CD4-positive, alpha-beta T cell treated with Interferon gamma for 1 hour (primary cell): ENCODE data around the gene ADNP.

Experiments used
- DNase-seq: peaks from one replicate; pipeline ENCODE4 v3.0.0-alpha.2; 2020

ADNP gene

DNA sequence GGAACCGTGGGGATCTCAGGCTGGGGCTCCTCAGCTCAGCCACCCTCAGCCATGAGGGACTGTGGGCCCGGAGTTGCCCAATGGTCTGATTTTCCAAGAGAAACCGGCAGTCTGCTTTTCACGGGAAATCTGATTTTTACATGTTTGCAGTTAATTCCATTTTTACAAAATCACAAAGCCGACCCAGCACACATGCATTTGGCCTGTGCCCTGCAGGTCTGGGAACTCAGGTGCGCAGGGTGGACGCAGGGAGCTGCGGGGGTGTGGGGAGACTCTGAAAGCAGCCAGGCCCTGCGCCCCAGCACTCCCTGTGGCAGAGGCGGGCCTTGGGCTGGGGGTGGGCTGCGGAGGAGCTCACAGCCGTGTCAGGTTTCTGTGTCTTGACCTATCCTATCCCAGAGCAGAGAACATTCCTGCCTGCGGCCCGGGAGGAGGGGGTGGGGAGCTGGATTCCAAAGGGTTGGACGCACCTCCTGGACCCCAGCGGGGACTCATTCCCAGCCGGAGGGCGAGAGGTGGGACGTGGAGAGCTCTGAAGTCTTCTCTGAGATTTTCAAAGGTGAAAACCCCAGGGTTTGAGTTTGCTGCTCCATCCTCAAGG is 60.6 kb downstream of the ADNP start:
- DNase-seq: no peak

DNA sequence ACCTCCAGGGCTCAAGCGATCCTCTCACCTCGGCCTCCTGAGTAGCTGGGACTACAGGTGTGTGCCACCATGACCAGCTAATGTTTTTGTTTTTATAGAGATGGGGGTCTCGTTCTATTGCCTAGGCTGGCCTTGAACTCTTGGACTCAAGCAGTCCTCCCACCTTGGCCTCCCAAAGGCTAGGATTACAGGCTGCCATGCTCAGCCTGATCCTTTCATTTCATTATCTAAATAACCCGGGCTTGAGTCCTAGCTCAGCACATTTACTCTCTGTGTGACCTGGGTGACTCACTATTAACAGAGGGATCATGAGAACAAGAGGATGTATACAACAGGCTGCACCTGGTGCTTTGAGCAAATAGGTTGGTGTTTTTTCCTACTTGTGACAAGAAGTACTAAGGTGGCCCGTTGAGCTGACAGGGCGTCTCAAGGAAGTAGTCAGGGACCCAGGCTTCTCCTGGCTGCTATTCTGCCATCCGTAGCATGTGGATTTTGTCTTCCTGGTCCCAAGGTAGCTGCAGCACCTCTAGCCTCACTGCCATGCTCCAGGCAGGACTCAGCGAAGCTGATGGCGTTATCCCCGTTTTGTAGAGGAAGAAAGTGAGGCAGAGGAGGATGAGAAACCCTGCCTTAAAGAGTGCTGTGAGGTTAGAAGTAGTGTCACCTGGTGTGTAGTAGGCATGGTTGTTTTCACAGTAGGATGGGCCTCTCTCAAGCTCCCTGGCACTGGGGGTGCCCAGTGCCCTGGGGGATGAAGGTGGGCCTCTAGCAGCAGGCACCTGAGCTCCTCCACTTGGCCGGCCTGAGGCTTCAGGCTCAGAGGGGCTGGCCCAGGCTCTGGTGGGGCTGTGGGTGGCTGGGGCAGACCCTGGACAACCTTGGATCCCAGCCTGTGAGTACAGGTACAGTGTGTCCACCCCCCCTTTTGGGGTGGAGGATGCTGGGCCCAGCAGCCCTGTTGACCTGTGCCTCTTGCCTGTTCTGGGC is 62.4 kb downstream of the ADNP start:
- no peak for DNase-seq

DNA sequence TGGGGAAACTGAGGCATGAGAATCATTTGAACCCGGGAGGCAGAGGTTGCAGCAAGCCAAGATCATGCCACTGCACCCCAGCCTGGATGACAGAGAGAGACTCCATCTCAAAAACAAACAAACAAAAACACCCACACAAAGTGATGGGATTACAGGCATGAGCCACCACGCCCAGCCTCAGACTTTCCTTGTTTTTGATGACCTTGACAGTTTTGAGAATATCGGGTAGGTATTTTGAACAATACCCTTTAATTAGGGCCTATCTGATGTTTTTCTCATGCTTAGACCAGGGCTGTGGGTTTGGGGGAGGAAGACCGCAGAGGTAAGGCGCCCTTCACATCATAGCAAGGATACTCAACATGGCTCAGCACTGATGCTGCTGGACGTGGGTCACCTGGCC is 63.4 kb downstream of the ADNP start:
- no peak for DNase-seq

DNA sequence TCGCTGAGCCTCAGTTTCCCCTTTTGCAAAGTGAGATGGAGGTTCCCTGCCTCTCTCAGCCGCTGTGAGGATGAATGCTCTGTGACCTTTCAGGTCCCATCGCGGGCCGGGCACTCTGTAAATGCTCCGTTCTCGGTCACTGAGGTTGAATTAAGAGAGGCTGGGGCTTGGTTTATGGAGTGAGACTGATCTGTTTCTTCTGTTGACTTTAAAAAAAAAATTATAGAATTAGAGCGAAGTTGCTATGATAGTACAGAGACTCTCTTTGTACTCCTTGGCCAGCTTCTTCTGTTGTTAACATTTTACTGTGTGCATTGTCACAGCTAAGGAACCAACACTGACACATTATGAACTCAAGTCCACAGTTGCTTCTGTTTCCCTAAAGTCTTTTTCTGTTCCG is 64.4 kb downstream of the ADNP start:
- no peak for DNase-seq

DNA sequence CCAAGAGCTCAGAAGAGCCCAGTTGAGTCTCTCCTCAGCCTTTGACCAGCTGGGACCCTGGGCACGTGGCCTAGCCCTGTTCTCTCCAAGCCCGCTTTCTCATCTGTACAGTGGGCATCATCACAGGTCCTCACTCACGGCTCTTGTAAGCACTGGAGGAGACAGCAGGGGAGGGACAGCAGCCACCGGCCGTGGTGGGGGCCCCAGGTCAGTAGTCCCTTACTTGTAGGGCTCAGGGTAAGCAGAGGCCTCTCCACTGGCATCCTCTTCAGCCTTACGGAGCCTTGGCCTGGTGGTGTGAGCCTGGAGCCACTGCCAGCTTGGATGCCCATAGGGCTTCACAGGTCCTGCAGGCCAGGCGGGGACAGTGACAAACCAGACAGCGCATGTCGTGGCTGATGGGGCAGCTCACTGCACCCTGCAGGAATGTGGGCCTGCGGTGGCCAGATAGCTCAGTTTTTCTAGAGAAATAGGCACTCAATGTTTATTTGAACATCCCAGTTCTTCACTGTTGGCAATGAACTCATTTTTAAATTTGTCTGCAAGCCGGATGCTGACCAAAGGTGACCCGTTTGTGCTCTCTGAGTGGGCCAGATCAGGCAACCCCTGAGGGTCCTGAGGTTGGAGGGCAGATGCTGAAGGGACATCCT is 65.1 kb downstream of the ADNP start:
- no peak for DNase-seq

DNA sequence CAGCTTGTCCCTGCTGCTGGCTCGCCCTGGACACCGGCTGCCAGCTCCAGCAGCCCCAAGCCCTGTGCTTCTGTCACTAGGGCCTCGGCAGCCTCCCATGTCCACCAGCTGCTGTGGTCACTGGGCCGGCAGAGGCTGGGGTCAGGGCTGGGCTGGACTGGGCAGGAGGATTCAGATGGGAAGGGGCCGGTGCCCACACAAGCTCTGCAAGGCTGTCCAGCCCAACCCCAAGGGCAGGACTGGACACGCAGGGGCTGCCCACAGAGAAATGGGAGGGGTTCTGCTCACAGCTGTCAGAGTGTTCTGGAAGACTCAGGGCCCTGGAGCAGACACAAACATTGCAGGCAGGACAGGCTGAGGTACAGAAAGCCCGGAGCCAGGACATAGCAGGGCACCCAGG is 65.6 kb downstream of the ADNP start:
- no peak for DNase-seq

DNA sequence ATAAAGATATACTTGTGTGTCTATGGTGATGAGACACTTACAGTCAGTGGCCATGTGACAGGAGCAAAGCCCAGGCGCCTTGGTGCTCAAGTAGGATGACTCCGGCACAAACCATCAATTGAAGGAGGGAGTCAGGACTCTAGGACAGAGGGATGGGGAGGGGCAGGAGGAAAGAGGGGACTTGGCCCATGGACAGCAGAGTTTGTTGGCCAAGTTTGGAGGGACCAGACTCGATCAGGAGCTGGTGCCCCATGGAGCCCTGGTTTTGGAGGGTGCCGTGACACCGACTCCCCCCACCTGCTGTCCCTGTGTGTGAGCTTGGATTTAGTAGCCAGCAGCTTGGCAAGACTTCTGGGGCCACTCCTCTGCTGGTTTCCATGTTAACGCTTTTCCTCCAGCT is 66.1 kb downstream of the ADNP start:
- no peak for DNase-seq

DNA sequence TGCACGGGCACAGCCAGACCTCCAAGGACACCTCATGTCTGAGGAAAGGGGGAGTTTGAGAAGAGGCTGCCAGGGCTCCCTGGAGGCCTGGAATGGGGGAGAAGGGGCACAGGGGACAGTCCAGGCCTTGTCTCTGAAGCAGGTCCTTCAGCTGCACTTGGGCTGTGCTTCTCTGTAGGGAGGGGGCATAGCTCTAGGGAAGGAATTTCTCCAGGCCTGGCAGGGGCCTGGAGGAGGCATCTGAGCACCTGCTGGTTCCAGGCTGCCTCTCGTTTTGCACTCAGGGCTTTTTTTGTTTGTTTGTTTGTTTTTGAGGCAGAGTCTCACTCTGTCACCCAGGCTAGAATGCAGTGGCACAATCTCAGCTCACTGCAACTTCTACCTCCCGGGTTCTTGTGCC is 68.7 kb downstream of the ADNP start:
- DNase-seq: no peak

DNA sequence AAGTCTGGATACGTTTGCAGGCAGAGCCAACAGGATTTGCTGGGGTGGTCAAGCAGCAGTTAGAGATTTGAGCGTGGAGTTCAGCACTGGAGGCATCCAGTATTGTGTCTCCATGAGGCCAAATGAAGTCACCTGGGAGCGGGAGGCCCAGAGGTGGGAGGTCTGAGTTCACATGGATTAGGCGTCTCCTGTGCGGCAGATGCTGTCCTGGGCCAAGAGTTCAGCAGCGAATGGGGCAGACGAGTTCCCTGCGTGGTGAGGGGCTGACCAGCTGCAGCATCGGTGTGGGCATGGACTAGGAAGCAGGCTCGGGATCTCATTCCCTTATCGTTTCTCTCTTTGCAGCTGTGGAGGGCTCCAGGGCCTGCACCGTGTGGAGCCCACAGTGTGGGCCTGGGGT is 70.2 kb downstream of the ADNP start:
- DNase-seq: no peak

DNA sequence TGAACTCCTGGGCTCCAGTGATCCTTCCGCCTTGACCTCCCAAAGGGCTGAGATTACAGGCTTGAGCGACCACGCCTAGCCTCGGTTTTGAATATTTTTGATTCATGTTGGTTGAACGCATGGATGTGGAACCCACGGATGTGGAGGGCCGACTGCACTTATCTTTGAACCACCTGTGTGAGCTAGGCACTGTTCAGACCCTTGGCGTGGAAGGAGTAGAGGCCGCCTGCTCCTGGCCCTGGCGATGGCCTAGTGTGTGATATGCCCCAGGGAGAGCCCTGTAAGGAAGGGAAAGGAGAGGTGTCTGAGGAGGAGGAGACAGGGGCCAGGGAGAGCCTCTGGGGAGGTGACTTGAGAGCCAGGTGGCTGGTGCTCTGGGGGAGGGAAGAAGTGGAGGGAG is 72.1 kb downstream of the ADNP start:
- no peak for DNase-seq

DNA sequence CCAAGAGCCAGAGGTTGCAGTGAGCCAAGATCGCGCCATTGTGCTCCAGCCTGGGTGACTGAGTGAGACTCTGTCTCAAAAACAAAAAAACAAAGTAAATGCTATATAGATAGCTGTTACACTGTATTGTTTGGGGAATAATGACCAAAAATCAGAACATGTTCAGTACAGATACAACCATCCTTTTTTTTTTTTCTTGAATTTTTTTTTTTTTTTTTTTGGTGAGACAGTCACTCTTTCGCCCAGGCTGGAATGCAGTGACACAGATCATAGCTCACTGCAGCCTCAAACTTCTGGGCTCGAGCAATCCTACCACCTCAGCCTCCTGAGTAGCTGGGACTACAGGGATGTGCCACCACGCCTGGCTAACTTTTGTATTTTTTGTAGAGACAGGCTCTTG is 72.7 kb downstream of the ADNP start:
- no peak for DNase-seq

DNA sequence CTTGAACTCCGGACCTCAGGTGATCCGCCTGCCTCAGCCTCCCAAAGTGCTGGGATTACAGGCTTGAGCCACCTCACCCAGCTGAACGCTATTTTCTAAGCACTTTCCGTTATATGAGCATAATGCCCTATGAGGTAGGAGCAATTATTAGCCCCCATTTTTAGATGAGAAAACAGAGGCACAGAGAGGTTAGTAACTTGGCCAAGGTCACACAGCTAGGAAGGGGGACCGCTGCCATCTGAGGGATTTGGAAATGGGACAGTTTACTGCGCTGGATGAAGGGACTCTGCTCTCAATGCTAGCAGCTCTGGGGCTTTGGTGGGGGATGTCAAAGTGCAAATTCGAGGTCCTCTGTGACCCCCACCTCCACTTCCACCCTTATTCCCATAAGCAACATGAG is 73.9 kb downstream of the ADNP start:
- no peak for DNase-seq

DNA sequence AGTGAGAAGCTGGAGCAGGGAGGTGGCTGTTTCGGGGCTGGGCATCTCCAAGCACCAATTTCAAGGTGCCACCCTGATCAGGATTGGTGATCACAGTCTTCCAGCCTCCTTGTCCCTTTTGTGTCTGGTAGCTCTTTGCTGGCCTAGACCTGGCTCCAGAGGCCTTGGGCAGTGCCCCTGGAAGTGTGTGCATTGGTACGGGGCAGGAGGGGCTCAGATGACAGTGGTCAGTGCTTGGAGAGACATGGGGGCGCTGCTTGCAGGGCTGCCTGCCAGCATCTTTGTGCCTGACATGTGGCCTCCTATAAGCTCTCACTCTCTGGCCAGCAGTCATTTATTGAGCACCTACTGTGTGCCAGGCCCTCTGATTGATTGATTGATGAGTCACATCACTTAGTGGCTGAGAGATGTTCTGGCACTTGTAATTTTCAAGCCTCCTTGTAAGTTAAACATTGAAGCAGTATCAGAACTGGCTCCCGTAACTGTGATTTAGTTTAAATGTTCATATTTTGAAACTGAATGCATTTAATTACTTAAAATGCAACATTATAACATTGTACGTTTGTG is 74.7 kb downstream of the ADNP start:
- no peak for DNase-seq

DNA sequence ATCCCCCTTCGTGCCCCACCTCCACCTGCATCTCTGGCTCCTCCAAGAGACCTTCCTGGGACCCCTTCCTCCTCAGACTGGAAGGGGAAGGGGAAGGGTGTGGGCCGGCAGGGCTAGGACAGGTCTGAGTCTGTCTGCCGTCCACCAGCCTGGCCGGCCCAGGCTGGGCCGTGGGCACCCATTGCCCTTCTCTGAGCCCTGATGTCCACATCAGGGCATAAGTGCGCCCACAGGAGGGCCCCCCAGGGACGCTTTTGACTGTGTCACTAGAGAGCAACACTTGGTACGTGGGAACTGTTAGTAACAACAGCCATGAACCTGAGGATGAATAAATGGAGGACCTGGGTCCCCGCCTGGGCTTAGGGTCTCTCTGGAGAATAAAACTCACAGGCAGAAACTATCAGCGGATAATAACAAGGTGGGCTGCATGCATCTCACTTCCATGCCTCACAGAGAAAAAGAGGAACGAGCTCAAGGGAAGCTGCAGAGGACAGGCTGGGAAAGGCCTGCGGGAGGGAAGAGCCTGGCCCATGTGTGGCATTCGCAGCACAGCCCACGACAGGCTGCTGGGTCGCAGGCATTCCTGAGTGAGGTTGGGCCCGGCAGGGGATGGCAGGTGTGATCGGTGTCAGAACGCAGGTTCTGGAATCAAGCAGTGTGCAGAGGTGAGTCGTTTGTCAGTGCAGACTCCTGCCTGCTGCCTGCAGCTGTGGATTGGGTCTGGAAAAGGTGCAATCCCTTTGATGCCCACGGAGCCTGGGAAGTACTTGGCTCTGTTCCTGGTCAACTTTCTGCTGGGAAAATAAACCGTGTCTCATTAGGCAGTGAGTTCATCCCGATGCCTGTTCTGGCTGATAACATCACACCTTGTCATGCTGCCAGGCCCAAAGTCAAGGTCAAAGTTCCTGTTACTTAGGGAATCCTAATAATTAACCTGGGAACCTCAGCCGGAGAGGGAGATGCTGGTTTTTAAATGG is 75.5 kb downstream of the ADNP start:
- DNase-seq: no peak

DNA sequence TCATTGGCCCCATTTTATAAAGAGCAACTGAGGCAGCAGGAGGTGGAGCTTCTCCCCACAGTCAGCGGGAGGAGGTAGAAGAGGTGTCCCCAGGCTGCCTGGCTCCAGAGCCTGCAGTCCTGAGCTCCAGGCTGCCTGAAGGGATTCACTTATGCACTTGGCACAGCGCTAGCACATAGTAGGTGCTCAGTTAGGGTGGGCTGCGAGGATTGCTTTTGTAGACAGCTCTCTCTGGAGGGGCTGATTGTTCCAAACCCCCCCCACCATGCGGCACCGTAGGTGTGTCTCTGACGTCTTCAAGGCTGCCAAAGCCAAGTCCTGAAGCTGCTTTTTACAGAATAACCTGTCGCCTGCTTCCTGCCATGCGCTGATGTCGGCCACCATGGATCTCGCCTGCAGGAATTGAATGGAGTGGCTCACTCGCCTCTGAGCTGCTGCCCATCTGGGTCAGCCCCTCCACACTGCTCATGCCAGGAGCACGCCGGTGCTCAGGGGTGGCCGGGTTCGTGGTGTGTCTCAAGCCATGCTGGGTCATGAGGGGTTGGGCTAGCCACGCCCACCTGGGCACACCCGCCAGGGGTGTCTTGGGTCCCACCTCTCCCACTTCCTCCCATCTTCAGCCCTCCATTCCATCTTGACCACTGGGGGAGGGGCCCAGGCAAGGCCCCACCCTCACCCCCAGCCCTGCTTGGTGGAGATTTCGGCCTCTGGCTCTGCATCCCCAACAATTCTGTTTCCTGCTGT is 76.6 kb downstream of the ADNP start:
- DNase-seq: no peak

DNA sequence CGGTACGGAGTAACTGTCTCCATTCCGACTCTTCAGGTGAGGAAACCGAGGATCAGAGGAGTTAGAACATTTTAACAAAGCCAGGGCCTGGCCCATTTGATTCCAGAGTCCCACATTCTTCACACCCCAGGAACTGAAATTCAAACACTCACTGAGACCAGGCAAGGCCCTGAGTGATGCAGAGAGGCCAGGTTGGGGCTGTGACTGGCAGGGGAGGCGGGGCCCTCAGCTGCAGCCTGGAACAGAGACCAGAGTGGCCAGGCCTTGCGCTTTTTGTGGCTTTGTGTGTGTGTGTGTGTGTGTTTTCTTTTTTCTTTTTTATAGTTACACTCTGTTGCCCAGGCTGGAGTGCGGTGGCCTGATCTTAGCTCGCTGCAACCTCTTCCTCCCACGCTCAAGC is 79.2 kb downstream of the ADNP start:
- no peak for DNase-seq

DNA sequence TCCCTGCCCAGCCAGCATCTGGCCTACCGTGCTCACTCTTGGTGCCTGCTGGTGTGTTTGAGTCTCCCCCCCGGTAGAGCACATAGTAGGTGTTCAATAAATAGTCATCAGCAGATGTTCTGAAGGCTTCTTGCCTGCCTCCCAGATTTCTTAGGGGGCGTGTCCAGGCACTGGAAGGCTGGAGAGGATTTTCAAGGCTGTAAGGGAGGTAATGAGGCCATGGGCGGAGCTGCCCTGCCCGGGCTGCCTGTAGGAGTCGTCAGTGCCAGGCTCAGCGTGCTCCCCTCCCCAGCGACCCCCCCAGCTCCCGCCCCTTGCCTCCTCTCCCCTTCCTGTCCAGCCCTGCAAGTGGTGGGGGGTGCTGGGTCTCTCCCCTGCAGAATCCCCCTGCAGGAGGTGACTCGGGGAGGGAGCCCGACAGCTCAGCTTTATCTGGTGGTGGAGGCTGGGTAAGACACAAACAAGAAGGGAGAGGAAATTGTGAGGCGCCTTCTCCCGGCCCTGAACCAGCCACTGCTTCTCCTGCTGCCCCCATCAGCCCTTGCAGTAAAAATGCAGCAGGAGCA is 80.4 kb downstream of the ADNP start:
- no peak for DNase-seq

DNA sequence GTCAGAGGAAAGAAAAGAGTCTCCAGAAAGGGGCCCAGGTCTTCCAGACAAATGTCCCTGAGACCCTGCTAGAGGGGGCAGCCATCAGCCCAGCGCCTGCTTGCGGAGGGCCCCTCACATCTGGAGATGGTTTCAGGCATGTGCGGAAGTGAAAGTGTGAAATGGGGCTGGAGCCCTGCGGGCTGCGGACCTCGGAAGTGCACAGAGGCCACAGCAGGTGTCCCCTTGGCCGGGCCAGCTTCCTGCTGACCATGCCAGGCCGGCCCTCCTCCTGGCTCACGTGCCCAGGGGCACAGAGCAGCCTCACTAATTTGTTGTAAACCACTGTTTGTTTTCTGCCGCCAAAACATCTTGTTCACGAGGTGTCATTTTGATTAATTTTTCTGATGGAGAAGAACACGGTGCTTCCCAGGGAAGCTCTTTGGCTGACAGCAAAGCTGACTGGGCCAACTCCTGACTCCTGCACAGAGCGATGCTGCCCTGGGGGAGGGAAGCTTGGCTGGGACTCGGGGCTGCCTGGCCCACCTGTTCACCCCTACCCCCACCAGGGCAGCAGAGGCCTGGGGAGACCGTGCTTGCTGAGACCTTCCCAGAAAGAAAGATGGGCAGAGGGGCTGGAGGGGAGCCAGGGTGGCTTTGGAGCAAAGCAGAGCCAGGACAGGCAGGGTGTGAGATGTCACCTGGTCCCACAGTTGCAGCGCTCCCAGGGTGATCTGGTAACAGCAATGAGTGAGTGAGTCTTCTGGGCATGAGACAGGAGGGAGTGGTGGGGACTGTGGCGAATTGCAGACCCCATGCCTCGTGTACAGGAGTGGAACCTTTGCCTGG is 82.2 kb downstream of the ADNP start:
- DNase-seq: no peak

DNA sequence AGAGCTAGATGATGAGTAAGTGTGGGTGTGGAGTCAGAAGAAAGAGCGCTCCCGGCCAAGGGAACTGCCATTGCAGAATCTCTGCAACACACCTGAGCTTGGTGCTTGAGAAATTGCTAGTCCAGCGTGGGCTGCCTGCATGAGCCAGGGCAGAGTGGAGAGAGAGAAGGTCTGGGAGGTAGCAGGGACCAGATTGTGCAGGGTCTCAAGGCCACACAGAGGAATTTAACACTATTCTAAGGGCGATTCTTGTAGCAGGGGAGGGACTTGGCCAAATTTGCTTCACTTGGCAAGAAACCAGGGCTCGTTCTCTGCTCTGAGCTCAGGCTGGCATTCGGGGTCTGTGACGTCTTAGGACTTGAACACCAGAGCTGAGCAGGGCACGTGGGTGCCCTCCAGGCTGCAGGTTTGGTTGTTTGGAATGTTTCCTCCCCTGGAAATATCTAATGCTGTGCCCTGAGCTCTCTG is 82.9 kb downstream of the ADNP start:
- DNase-seq: no peak

DNA sequence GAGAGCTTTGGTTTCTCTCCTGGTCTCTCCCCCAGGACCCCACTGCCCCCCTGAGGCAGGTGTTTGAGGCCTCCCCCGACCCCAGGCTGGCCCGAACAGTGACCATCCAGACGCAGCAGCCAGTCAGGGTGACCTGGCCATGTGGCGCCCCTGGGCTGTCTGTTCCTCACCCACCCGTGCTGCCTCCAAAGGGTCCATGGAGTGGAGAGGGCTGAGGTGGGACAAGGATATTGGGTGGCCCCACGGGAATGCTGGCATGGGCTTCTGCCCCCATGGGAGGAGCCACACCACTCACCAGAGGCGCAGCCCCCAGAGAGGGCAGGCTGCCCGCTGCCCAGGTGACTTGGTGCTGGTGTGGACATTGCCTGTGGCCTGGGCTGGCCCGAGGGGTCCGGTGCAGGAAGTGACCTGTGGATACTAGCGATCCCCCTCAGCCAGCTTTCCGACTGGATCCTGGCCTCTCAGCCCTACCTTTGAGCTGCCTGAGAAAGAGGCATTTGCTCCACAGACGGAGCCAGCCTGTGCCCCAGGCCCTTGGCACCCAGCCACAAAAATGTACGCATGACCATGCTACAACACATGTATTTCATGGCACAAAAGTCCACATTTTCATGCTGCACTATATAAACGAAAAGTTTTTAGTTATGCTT is 85.5 kb downstream of the ADNP start:
- no peak for DNase-seq
